ENCODE results near the gene CEP135. TPM values are rescaled to one million over a fixed set of nuclear protein-coding genes. Genes with fewer than 3 reads are reported as not detected.

CEP135 gene
- total and polyA plus RNA-seq, 5 donors from 2014 or later: 9.3 to 23.9 (median 10.7) TPM

- Mint-ChIP-seq H3K4me1 (no peaks in the 10 kb centered on the region), H3K36me3 (peaks cover 50% of the 10 kb centered on the region), H3K27me3 (no peaks in the 10 kb centered on the region), H3K9me3 (peaks cover 0 to 13% (median 1%) of the 10 kb centered on the region in 7 donors), H3K27ac (no peak overlapping the region), H3K4me3 (no peak overlapping the region)
- Histone ChIP-seq H3K9me3 (ENCODE audit: control insufficient read depth in 2 of 2, low read length in 2 of 2) (no peaks in the 10 kb centered on the region), H3K4me3 (ENCODE audit: low read depth, low read length) (no peak overlapping the region), H3K4me1 (ENCODE audit: control insufficient read depth, insufficient read depth, low read length, poor library complexity, severe bottlenecking) (no peaks in the 10 kb centered on the region), H3K36me3 (ENCODE audit: control insufficient read depth, insufficient read depth, low read length) (peaks cover 62% of the 10 kb centered on the region), H3K27ac (ENCODE audit: insufficient read depth, low read length, poor library complexity, severe bottlenecking) (no peak overlapping the region), H3K27me3 (ENCODE audit: control insufficient read depth, insufficient read depth, low read length) (no peaks in the 10 kb centered on the region)
- ATAC-seq (ENCODE audit: low read depth in 2 of 2) (no peak), DNase-seq (no peak)
Measured at GRCh38 chr4:56028165-56028564, 79.4 kb downstream of the CEP135 start.

GRCh38 chr4:56038487-56039162 lies 89.9 kb downstream of the CEP135 start:
- Mint-ChIP-seq H3K36me3 (no peaks in the 10 kb centered on the region), H3K9me3 (peaks cover 0 to 2% (median 0%) of the 10 kb centered on the region in 7 donors), H3K27me3 (peaks cover 7% of the 10 kb centered on the region), H3K4me1 (peaks cover 0 to under 1% (median 0%) of the 10 kb centered on the region in 4 donors), H3K27ac (no peak overlapping the region), H3K4me3 (no peak overlapping the region)
- H3K27me3 ChIP-seq (ENCODE audit: control insufficient read depth, insufficient read depth, low read length): peaks cover 7% of the 10 kb centered on the region
- H3K36me3 ChIP-seq (ENCODE audit: control insufficient read depth, insufficient read depth, low read length): no peaks in the 10 kb centered on the region
- no peak overlapping the region for H3K4me3 ChIP-seq (ENCODE audit: low read depth, low read length)
- DNase-seq (no peak), ATAC-seq (ENCODE audit: low read depth in 2 of 2) (no peak)
- no peaks in the 10 kb centered on the region for H3K4me1 ChIP-seq (ENCODE audit: control insufficient read depth, insufficient read depth, low read length, poor library complexity, severe bottlenecking)
- no peak overlapping the region for H3K27ac ChIP-seq (ENCODE audit: insufficient read depth, low read length, poor library complexity, severe bottlenecking)
- no peaks in the 10 kb centered on the region for H3K9me3 ChIP-seq (ENCODE audit: control insufficient read depth in 2 of 2, low read length in 2 of 2)

- Histone ChIP-seq H3K27ac (ENCODE audit: insufficient read depth, low read length, poor library complexity, severe bottlenecking) (no peak overlapping the region), H3K27me3 (ENCODE audit: control insufficient read depth, insufficient read depth, low read length) (peaks cover 8% of the 10 kb centered on the region), H3K9me3 (ENCODE audit: control insufficient read depth in 2 of 2, low read length in 2 of 2) (no peaks in the 10 kb centered on the region), H3K4me3 (ENCODE audit: low read depth, low read length) (no peak overlapping the region), H3K4me1 (ENCODE audit: control insufficient read depth, insufficient read depth, low read length, poor library complexity, severe bottlenecking) (no peaks in the 10 kb centered on the region), H3K36me3 (ENCODE audit: control insufficient read depth, insufficient read depth, low read length) (no peaks in the 10 kb centered on the region)
- Mint-ChIP-seq H3K4me1 (no peaks in the 10 kb centered on the region), H3K4me3 (no peak overlapping the region), H3K9me3 (peaks cover 0 to 2% (median 0%) of the 10 kb centered on the region in 7 donors), H3K27ac (no peak overlapping the region), H3K27me3 (peaks cover 21% of the 10 kb centered on the region), H3K36me3 (no peaks in the 10 kb centered on the region)
- DNase-seq: no peak
- ATAC-seq (ENCODE audit: low read depth in 2 of 2): no peak
Measured at GRCh38 chr4:56040842-56041241, 92.1 kb downstream of the CEP135 start.

GRCh38 chr4:56042225-56042624 lies 93.5 kb downstream of the CEP135 start:
- Mint-ChIP-seq H3K4me3 (no peak overlapping the region), H3K9me3 (peaks cover 0 to 2% (median 0%) of the 10 kb centered on the region in 7 donors), H3K27ac (no peak overlapping the region), H3K36me3 (no peaks in the 10 kb centered on the region), H3K27me3 (peaks cover 31% of the 10 kb centered on the region), H3K4me1 (peaks cover 0 to 4% (median 0%) of the 10 kb centered on the region in 4 donors)
- H3K27me3 ChIP-seq (ENCODE audit: control insufficient read depth, insufficient read depth, low read length): peaks cover 17% of the 10 kb centered on the region
- H3K27ac ChIP-seq (ENCODE audit: insufficient read depth, low read length, poor library complexity, severe bottlenecking): no peak overlapping the region
- DNase-seq (no peak), ATAC-seq (ENCODE audit: low read depth in 2 of 2) (no peak)
- no peaks in the 10 kb centered on the region for H3K36me3 ChIP-seq (ENCODE audit: control insufficient read depth, insufficient read depth, low read length)
- no peaks in the 10 kb centered on the region for H3K9me3 ChIP-seq (ENCODE audit: control insufficient read depth in 2 of 2, low read length in 2 of 2)
- no peak overlapping the region for H3K4me3 ChIP-seq (ENCODE audit: low read depth, low read length)
- H3K4me1 ChIP-seq (ENCODE audit: control insufficient read depth, insufficient read depth, low read length, poor library complexity, severe bottlenecking): no peaks in the 10 kb centered on the region

GRCh38 chr4:56048383-56048701 lies 99.6 kb downstream of the CEP135 start:
- Mint-ChIP-seq H3K27ac (no peak overlapping the region), H3K4me1 (peaks cover 5 to 14% (median 8%) of the 10 kb centered on the region in 4 donors), H3K4me3 (peak overlapping the region; percentile 39 to 76 (median 63)), H3K9me3 (peaks cover 0 to 2% (median 0%) of the 10 kb centered on the region in 7 donors), H3K27me3 (peaks cover 69% of the 10 kb centered on the region), H3K36me3 (no peaks in the 10 kb centered on the region)
- H3K4me1 ChIP-seq (ENCODE audit: control insufficient read depth, insufficient read depth, low read length, poor library complexity, severe bottlenecking): peaks cover 14% of the 10 kb centered on the region
- DNase-seq: peak in 1 of 3 donors; percentile 1
- H3K27ac ChIP-seq (ENCODE audit: insufficient read depth, low read length, poor library complexity, severe bottlenecking): no peak overlapping the region
- H3K27me3 ChIP-seq (ENCODE audit: control insufficient read depth, insufficient read depth, low read length): peaks cover 36% of the 10 kb centered on the region
- ATAC-seq (ENCODE audit: low read depth in 2 of 2): no peak
- H3K4me3 ChIP-seq (ENCODE audit: low read depth, low read length): no peak overlapping the region
- no peaks in the 10 kb centered on the region for H3K9me3 ChIP-seq (ENCODE audit: control insufficient read depth in 2 of 2, low read length in 2 of 2)
- H3K36me3 ChIP-seq (ENCODE audit: control insufficient read depth, insufficient read depth, low read length): no peaks in the 10 kb centered on the region

GRCh38 chr4:56048702-56049431 lies 100.1 kb downstream of the CEP135 start:
- H3K4me3 ChIP-seq (ENCODE audit: low read depth, low read length): no peak overlapping the region

GRCh38 chr4:56050625-56051024 lies 101.9 kb downstream of the CEP135 start:
- Histone ChIP-seq H3K27me3 (ENCODE audit: control insufficient read depth, insufficient read depth, low read length) (peaks cover 50% of the 10 kb centered on the region), H3K36me3 (ENCODE audit: control insufficient read depth, insufficient read depth, low read length) (no peaks in the 10 kb centered on the region), H3K4me1 (ENCODE audit: control insufficient read depth, insufficient read depth, low read length, poor library complexity, severe bottlenecking) (peaks cover 14% of the 10 kb centered on the region), H3K27ac (ENCODE audit: insufficient read depth, low read length, poor library complexity, severe bottlenecking) (no peak overlapping the region), H3K4me3 (ENCODE audit: low read depth, low read length) (no peak overlapping the region), H3K9me3 (ENCODE audit: control insufficient read depth in 2 of 2, low read length in 2 of 2) (no peaks in the 10 kb centered on the region)
- Mint-ChIP-seq H3K9me3 (peaks cover 0 to 2% (median 0%) of the 10 kb centered on the region in 7 donors), H3K4me3 (no peak overlapping the region), H3K27ac (no peak overlapping the region), H3K27me3 (peaks cover 64% of the 10 kb centered on the region), H3K4me1 (peaks cover 5 to 14% (median 8%) of the 10 kb centered on the region in 4 donors), H3K36me3 (no peaks in the 10 kb centered on the region)
- ATAC-seq (ENCODE audit: low read depth in 2 of 2): no peak
- DNase-seq: peak in 1 of 3 donors; percentile 8

More at GRCh38 chr4:56048702-56049431, 100.1 kb downstream of the CEP135 start:
- H3K9me3 ChIP-seq (ENCODE audit: control insufficient read depth in 2 of 2, low read length in 2 of 2): no peaks in the 10 kb centered on the region
- no peaks in the 10 kb centered on the region for H3K36me3 ChIP-seq (ENCODE audit: control insufficient read depth, insufficient read depth, low read length)
- DNase-seq (peak; percentile 4 to 58 (median 5)), ATAC-seq (ENCODE audit: low read depth in 2 of 2) (peak; percentile 77 to 78)
- Mint-ChIP-seq H3K36me3 (no peaks in the 10 kb centered on the region), H3K4me1 (peaks cover 5 to 14% (median 8%) of the 10 kb centered on the region in 4 donors), H3K27me3 (peaks cover 68% of the 10 kb centered on the region), H3K9me3 (peaks cover 0 to 2% (median 0%) of the 10 kb centered on the region in 7 donors), H3K4me3 (peak overlapping the region; percentile 39 to 76 (median 63)), H3K27ac (no peak overlapping the region)
- H3K27ac ChIP-seq (ENCODE audit: insufficient read depth, low read length, poor library complexity, severe bottlenecking): no peak overlapping the region
- peaks cover 37% of the 10 kb centered on the region for H3K27me3 ChIP-seq (ENCODE audit: control insufficient read depth, insufficient read depth, low read length)
- H3K4me1 ChIP-seq (ENCODE audit: control insufficient read depth, insufficient read depth, low read length, poor library complexity, severe bottlenecking): peaks cover 14% of the 10 kb centered on the region

Data from CD4-positive, CD25-positive, alpha-beta regulatory T cell (primary cell).